ENCODE data around the gene SLC44A5. TPM values are rescaled to one million over a fixed set of nuclear protein-coding genes. Genes with fewer than 3 reads are reported as not detected.
"Not testable (repeated sequence)": the region's sequence is repeated elsewhere in the genome, so short reads cannot be mapped to it uniquely, and the experiment has no call there.

Gene SLC44A5
- 1 to 10 TPM in 2 of 3 donors, under 1 TPM in 1; 0.16 to 3.6 (median 3.5) TPM for total RNA-seq

GRCh38 chr1:75611014-75611413 lies at the start of gene SLC44A5:
Gene SLC44A5, minus strand, starts transcription at chr1:75611114. Its CDS starts 69,667 bp downstream, at chr1:75541447.
- Histone ChIP-seq H3K4me3 (no peak within 1 kb of the TSS), H3K27ac (no peak within 1 kb of the TSS), H3K36me3 (no peaks in the 10 kb centered on the region), H3K27me3 (peaks cover 0 to 35% of the 10 kb centered on the region in 2 donors), H3K4me1 (no peaks in the 10 kb centered on the region), H3K9me3 (no peaks in the 10 kb centered on the region)
- no peak for DNase-seq (ENCODE audit: low spot score in 2 of 2)
- intact Hi-C loops (cut with DNase I; ENCODE audit: low total_unique reads) = no loop called here
- TF ChIP-seq CTCF (IDR thresholded peaks at IDR 0.05) (no peak), POLR2A (IDR thresholded peaks at IDR 0.05) (no peak), POLR2AphosphoS5 (IDR thresholded peaks at IDR 0.05) (no peak)

GRCh38 chr1:75655931-75656330 lies 45.0 kb upstream of the SLC44A5 start:
- Histone ChIP-seq H3K9me3 (peaks cover 6 to 19% of the 10 kb centered on the region in 2 donors), H3K36me3 (no peaks in the 10 kb centered on the region), H3K27ac (no peak overlapping the region), H3K4me3 (no peak overlapping the region), H3K4me1 (no peaks in the 10 kb centered on the region), H3K27me3 (no peaks in the 10 kb centered on the region)
- intact Hi-C loops (cut with DNase I; ENCODE audit: low total_unique reads) = no loop called here
- TF ChIP-seq POLR2A (IDR thresholded peaks at IDR 0.05) = no peak
- TF ChIP-seq CTCF (IDR thresholded peaks at IDR 0.05) = no peak
- no peak for TF ChIP-seq POLR2AphosphoS5 (IDR thresholded peaks at IDR 0.05)
- DNase-seq (ENCODE audit: low spot score in 2 of 2) = no peak

DNA sequence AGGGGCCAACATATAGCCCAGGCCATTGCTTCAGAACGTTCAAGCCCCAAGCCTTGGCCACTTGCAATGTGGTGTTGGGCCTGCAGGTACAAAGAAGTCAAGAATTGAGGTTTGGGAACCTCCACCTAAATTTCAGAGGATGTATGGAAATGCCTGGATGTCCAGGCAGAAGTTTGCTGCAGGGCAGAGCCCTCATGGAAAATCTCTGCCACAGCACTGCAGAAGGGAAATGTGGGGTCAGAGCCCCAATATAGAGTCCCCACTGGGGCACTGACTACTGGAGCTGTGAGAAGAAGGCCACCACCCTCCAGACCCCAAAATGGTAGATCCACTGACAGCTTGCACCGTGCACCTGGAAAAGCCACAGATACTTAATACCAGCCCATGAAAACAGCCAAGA lies 36.3 kb upstream of the SLC44A5 start:
- H3K27me3 ChIP-seq; H3K4me1 ChIP-seq; H3K4me3 ChIP-seq; DNase-seq (ENCODE audit: low spot score in 2 of 2); H3K36me3 ChIP-seq; H3K27ac ChIP-seq; intact Hi-C loops (cut with DNase I; ENCODE audit: low total_unique reads): not testable (repeated sequence)
- H3K9me3 ChIP-seq = peaks cover 11 to 14% of the 10 kb centered on the region in 2 donors

DNA sequence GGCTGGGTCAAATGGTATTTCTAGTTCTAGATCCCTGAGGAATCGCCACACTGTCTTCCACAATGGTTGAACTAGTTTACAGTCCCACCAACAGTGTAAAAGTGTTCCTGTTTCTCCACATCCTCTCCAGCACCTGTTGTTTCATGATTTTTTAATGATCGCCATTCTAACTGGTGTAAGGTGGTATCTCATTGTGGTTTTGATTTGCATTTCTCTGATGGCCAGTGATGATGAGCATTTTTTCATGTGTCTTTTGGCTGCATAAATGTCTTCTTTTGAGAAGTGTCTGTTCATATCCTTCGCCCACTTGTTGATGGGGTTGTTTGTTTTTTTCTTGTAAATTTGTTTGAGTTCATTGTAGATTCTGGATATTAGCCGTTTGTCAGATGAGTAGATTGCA lies 34.2 kb upstream of the SLC44A5 start:
- H3K9me3 ChIP-seq = peaks cover 11 to 14% of the 10 kb centered on the region in 2 donors
- H3K4me3 ChIP-seq; H3K4me1 ChIP-seq; intact Hi-C loops (cut with DNase I; ENCODE audit: low total_unique reads); H3K27me3 ChIP-seq; H3K36me3 ChIP-seq; DNase-seq (ENCODE audit: low spot score in 2 of 2); H3K27ac ChIP-seq: not testable (repeated sequence)

- no peaks in the 10 kb centered on the region for H3K4me1 ChIP-seq
- peaks cover 11 to 14% of the 10 kb centered on the region in 2 donors for H3K9me3 ChIP-seq
- no peaks in the 10 kb centered on the region for H3K36me3 ChIP-seq
- no peak for TF ChIP-seq POLR2AphosphoS5 (IDR thresholded peaks at IDR 0.05)
- no peak for TF ChIP-seq POLR2A (IDR thresholded peaks at IDR 0.05)
- TF ChIP-seq CTCF (IDR thresholded peaks at IDR 0.05) = no peak
- H3K4me3 ChIP-seq = no peak overlapping the region
- no peaks in the 10 kb centered on the region for H3K27me3 ChIP-seq
- intact Hi-C loops (cut with DNase I; ENCODE audit: low total_unique reads) = no loop called here
- H3K27ac ChIP-seq = no peak overlapping the region
- no peak for DNase-seq (ENCODE audit: low spot score in 2 of 2)
Measured at GRCh38 chr1:75643460-75643859, 32.5 kb upstream of the SLC44A5 start.

GRCh38 chr1:75641325-75641724 lies 30.4 kb upstream of the SLC44A5 start:
- TF ChIP-seq CTCF (IDR thresholded peaks at IDR 0.05) (no peak), POLR2A (IDR thresholded peaks at IDR 0.05) (no peak), POLR2AphosphoS5 (IDR thresholded peaks at IDR 0.05) (no peak)
- Histone ChIP-seq H3K4me1 (no peaks in the 10 kb centered on the region), H3K4me3 (no peak overlapping the region), H3K27ac (no peak overlapping the region), H3K36me3 (no peaks in the 10 kb centered on the region), H3K27me3 (no peaks in the 10 kb centered on the region), H3K9me3 (peaks cover 0 to under 1% of the 10 kb centered on the region in 2 donors)
- no peak for DNase-seq (ENCODE audit: low spot score in 2 of 2)
- intact Hi-C loops (cut with DNase I; ENCODE audit: low total_unique reads) = no loop called here

Data from breast epithelium (tissue), 4 donors.